ENCODE data around the gene RASGEF1B. TPM values are rescaled to one million over a fixed set of nuclear protein-coding genes. Genes with fewer than 3 reads are reported as not detected.

The RASGEF1B gene
- total and polyA plus RNA-seq, 2 of the 13 experiments (the other 11 are each of a cell fraction or from before 2014, with no cell fraction given) = 0.04 TPM

DNA sequence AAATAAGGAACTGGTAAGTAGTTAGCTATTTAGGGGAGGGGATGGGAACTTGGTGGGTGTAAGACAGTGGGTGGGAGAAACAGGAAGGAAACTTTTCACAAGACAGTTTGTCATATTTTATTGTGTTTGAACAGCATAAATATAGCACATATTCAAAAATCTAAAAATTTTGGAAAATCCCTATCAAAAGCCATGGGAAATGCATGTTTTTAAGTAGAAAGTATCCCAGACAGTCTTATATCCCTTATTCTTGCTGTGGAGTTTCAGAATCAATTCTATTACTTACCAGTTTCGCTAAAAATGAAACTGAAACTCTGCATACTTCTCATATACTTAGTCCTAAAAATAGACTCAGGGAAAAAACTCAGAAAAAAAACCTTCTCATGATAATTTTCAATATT, 22.3 kb upstream of the RASGEF1B start (continued):
- TF ChIP-seq ZSCAN21 (CRISPR knock-in tag; IDR thresholded peaks at IDR 0.05; ENCODE audit: borderline replicate concordance) (no peak), ZBTB20 (CRISPR knock-in tag; IDR thresholded peaks at IDR 0.05; ENCODE audit: borderline replicate concordance, low read depth) (no peak), ZFP41 (CRISPR knock-in tag; IDR thresholded peaks at IDR 0.05; ENCODE audit: borderline replicate concordance) (no peak), ZNF614 (CRISPR knock-in tag; IDR thresholded peaks at IDR 0.05; ENCODE audit: borderline replicate concordance) (no peak), RFX1 (IDR thresholded peaks at IDR 0.05) (no peak), ZNF230 (CRISPR knock-in tag; IDR thresholded peaks at IDR 0.05) (no peak)

DNA sequence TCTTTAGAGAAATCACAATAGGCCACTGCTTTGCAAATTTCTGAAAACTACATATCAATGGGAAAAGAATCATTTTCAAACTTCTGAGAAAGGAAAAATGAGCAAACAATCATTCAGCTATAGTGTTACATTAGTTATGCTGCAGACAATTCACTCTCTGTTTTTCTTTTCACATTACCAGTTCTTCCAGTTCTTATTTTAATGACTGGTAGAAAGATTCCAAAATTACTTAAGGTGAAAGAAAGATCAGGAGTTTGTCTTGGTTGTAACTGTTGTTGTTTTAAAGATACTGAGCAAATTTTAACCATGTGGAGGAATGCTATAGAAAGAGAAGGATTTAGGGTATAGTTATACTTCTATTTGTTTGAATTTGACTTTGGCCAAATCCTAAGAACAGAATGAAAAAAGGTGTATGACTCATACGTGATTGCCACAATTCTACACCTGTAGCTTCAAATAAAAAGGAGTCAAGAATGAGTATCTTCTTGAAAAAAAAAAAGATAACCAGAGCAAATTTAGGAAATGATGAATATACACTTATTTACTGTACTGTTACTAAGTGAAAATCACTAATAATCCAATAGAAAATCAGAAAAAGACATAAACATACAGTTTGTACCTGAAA, 21.0 kb upstream of the RASGEF1B start:
- Histone ChIP-seq H3K4me1 (ENCODE audit: insufficient read depth, low read length) (no peaks in the 10 kb centered on the region), H4K20me1 (ENCODE audit: insufficient read depth, low read length) (no peaks in the 10 kb centered on the region), H3K36me3 (replicated peaks in 1 of 2; ENCODE audit: control insufficient read depth in 1 of 2, insufficient read depth in 2 of 2, low read length in 2 of 2) (no peaks in the 10 kb centered on the region), H3K27me3 (ENCODE audit: control insufficient read depth in 1 of 2, insufficient read depth in 2 of 2, low read length in 2 of 2) (no peaks in the 10 kb centered on the region), H3K27ac (ENCODE audit: extremely low read length, insufficient read depth, low read length) (no peak overlapping the region), H3K9me3 (ENCODE audit: low read length) (no peaks in the 10 kb centered on the region), H3K9ac (ENCODE audit: insufficient read depth, low read depth, low read length) (no peak overlapping the region), H3K4me2 (ENCODE audit: low read depth, low read length) (no peak overlapping the region), H2AFZ (ENCODE audit: low read length) (no peak overlapping the region), H3K79me2 (ENCODE audit: insufficient read depth, low read length) (no peaks in the 10 kb centered on the region), H3K4me3 (replicated peaks in 1 of 3; ENCODE audit: insufficient read depth in 1 of 3, low read depth in 2 of 3, low read length in 3 of 3) (no peak overlapping the region)
- no TSS peak for BruUV-seq (replicated peaks)
- in situ Hi-C loops (cut with HindIII; ENCODE audit: extremely low pct_ligation_motif_present, low pct_unique_long_range_greater_than_20kb) = no loop called here
- TF ChIP-seq ZNF567 (CRISPR knock-in tag; IDR thresholded peaks at IDR 0.05; ENCODE audit: borderline replicate concordance) = no peak
- TF ChIP-seq, protein P1, sequence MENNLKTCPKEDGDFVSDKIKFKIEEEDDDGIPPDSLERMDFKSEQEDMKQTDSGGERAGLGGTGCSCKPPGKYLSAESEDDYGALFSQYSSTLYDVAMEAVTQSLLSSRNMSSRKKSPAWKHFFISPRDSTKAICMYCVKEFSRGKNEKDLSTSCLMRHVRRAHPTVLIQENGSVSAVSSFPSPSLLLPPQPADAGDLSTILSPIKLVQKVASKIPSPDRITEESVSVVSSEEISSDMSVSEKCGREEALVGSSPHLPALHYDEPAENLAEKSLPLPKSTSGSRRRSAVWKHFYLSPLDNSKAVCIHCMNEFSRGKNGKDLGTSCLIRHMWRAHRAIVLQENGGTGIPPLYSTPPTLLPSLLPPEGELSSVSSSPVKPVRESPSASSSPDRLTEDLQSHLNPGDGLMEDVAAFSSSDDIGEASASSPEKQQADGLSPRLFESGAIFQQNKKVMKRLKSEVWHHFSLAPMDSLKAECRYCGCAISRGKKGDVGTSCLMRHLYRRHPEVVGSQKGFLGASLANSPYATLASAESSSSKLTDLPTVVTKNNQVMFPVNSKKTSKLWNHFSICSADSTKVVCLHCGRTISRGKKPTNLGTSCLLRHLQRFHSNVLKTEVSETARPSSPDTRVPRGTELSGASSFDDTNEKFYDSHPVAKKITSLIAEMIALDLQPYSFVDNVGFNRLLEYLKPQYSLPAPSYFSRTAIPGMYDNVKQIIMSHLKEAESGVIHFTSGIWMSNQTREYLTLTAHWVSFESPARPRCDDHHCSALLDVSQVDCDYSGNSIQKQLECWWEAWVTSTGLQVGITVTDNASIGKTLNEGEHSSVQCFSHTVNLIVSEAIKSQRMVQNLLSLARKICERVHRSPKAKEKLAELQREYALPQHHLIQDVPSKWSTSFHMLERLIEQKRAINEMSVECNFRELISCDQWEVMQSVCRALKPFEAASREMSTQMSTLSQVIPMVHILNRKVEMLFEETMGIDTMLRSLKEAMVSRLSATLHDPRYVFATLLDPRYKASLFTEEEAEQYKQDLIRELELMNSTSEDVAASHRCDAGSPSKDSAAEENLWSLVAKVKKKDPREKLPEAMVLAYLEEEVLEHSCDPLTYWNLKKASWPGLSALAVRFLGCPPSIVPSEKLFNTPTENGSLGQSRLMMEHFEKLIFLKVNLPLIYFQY (CRISPR knock-in tag; IDR thresholded peaks at IDR 0.05; ENCODE audit: borderline replicate concordance) = no peak
- intact Hi-C loops (cut with micrococcal nuclease; ENCODE audit: unreplicated experiment) = no loop called here
- no peak for ATAC-seq
- 3% methylated on average over 1 of the region's 1 CpG for WGBS (ENCODE audit: low lambda C conversion rate)
- CTCF ChIA-PET (ENCODE audit: low intra/inter-chr PET ratio, low total read pairs) = no interaction called here
- DNase-seq (ENCODE audit: low spot score) = no peak
- FAIRE-seq = no peak
- POLR2A ChIA-PET = no interaction called here

Data from HepG2 (cell line).